Measurements from ENCODE around the gene MCRIP2. TPM values are rescaled to one million over a fixed set of nuclear protein-coding genes. Genes with fewer than 3 reads are reported as not detected.

The MCRIP2 gene
- total RNA-seq, 1 experiment from 2014 or later = 44.9 TPM

DNA sequence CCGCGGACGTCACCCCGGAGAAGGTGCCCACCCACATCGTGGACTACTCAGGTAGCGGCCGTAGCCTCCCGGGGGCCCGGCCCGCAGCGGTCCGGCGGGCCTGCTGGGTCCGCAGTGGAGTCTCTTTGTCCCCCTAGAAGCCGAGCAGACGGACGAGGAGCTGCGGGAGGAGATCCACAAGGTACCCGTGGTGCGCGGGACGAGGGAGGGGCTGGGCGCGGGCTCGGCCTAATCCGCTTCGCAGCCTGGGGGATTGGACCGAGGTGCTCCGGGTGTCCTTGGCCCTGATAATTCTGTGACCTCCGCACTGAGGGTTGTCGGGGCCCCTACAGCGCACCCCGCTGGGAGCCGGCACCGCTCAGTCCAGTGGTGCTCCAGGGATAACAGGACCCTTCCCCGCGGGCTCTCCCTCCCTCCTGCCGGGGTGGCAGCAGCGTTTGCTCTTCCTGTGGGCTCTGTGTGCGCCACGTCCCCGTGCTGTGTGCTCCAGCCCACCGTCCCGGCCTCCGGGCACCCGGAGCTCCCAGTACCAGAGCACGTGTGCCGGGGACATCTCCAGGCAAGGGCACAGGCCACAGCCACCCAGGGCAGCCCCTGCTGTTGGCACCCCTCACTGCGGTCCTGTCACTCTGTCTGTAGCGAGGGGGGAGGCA is 27.0 kb downstream of the MCRIP2 start:
- no peak for DNase-seq (ENCODE audit: low read depth)

DNA sequence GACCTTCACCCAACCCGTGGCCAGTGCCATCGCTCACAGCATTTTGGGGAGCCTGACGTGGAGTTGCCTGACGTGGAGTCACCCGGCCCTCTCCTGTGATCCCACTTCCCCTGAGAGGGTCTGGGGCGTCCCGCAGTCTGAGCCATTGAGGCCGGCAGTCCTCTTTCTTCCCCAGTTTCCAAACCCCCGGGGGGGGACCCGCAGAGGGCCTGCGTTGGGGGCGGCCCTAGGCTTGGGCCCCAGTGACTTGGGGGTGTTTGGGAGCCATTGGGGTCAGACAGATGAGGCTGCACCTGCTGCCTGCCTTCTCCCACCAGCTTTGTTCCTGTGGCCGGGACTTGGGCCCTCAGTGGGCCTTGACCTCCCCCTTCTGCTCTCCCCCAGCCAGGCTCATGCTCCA is 28.0 kb downstream of the MCRIP2 start:
- DNase-seq (ENCODE audit: low read depth) = no peak

DNA sequence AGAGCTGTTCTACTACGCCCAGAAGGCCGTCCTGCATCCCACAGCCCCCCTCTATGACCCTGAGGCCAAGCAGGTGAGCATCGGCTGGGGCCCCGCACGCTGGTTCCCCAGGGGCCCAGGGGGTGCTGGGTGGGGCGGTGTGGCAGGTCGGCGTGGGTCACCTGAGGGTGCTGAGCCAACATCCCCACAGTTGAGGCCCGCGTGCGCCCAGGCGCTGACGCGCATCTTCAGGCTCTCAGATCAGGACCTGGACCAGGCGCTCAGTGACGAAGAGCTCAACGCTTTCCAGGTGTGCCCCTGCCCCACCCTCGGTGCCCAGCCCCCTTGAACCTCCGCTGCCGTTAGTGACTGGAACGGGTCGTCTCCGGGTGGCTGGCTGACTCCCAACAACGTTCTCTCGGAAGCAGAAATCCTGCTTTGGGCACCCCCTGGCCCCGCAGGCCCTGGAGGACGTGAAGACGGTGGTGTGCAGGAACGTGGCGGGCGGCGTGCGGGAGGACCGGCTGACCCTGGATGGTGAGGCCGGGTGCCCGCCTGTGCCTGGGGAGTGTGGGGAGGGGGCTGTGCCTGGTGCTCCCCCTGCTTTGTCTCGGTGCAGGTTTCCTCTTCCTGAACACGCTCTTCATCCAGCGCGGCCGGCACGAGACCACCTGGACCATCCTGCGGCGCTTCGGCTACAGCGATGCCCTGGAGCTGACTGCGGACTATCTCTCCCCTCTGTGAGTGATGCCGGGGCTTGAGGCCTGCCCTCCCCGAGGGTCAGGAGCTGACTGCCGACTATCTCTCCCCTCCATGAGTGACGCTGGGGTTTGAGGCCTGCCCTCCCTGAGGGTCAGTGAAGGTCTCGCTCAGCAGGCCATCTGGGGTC is 29.1 kb downstream of the MCRIP2 start:
- DNase-seq (ENCODE audit: low read depth) = no peak

DNA sequence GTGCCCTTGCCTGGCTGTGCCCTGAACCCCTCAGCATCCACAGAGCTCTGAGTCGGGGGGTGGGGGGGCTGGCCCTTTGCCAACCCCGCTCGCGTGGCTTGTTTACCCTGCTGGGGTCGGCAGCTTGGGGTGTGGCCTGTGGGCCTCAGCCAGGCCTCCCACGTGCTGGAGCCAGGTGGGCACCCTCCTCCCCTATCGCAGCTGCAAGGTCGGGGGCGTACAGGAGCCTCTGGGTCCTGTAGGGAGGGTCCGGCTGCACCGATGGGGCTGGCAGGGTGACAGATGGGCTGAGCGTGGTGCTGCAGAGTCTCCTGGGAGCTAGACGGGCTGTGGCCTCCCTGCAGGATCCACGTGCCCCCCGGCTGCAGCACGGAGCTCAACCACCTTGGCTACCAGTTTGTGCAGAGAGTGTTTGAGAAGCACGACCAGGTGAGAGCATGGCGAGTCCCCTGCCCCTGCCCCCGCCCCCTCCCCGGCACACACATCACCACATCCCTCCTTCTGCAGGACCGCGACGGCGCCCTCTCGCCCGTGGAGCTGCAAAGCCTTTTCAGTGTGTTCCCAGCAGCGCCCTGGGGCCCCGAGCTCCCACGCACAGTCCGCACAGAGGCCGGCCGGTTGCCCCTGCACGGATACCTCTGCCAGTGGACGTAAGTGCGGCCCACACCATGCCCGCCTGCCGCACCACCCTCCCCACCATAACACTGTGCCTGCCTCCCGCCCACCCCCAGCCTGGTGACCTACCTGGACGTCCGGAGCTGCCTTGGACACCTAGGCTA is 29.9 kb downstream of the MCRIP2 start:
- no peak for DNase-seq (ENCODE audit: low read depth)

DNA sequence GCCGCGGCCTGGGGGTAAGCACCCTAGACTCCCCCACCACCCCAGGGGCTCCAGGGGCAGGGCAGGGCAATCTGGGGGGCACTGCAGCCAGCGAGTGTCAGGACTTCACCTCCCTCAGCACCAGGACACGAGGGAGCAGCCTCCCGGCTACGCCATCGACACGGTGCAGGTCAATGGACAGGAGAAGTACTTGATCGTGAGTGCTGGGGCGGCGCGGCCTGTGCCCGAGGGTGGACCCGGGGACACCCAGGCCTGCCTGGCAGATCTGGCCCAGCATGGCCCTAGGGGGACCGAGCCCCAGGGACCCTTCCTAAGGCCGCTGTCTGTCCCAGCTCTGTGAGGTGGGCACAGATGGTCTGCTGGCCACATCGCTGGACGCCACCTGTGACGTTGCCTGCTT is 30.7 kb downstream of the MCRIP2 start:
- no peak for DNase-seq (ENCODE audit: low read depth)

DNA sequence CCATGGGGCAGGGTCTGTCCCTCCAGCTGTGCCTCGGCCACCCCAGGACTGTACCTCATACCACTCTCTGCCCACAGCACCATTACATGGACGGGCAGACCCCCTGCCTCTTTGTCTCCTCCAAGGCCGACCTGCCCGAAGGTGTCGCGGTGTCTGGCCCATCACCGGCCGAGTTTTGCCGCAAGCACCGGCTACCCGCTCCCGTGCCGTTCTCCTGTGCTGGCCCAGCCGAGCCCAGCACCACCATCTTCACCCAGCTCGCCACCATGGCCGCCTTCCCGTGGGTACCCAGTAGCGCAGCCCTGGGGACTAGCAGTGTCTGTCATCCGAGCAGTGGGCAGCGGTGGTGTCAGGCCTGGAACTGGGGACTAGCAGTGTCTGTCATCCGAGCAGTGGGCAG is 31.2 kb downstream of the MCRIP2 start:
- DNase-seq (ENCODE audit: low read depth) = no peak

DNA sequence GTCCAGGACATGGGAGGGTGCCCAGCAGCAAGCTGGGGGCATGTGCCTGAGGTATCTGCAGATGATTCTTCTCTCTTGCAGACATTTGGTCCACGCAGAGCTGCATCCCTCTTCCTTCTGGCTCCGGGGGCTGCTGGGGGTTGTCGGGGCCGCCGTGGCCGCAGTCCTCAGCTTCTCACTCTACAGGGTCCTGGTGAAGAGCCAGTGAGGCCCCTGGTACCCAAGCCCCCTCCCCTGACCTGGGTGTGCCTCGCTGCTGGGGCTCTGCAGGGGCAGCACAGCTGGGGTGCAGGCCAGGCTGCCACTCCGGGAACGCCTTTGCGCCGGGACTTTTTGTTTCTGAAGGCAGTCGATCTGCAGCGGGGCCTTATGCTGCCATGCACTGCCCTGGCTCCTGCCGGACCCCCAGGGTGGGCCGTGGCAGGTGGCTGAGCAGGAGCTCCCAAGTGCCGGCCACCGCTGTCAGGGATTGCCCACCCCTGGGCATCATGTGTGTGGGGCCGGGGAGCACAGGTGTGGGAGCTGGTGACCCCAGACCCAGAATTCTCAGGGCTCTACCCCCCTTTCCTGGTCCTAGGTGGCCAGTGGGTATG is 31.9 kb downstream of the MCRIP2 start:
- DNase-seq (ENCODE audit: low read depth) = no peak

DNA sequence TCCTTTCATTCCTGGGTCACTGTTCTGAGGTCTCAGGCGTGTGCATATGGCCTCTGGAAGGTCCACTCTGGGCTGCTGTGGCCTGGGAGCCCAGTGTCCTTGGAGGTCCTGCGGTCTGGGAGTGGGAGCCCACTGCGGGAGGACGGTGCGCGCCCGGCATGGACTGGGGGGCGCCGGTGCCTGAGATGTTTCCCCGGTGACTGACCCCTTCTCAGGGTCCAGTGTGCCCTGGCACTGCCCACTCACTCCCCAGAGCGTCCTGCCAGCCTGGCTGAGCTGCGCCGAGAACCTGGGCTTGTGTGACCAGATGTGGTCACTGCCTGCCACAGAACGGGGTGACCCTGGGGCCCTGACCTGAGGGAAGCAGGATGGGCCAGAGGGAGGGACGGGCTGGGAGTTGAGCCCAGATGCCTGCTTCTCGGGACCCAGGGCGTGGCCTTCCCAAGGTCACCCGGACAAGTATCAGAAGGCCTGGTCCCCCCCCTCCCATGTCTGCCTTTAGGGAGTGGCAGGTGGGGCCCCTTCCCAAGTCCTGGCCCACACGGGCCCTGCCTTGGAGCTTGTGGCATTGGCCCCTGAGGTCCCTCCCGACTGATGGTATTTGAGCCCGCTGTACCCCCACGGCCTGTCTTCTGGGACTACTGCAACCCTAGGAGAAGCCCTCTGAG is 32.7 kb downstream of the MCRIP2 start:
- no peak for DNase-seq (ENCODE audit: low read depth)

DNA sequence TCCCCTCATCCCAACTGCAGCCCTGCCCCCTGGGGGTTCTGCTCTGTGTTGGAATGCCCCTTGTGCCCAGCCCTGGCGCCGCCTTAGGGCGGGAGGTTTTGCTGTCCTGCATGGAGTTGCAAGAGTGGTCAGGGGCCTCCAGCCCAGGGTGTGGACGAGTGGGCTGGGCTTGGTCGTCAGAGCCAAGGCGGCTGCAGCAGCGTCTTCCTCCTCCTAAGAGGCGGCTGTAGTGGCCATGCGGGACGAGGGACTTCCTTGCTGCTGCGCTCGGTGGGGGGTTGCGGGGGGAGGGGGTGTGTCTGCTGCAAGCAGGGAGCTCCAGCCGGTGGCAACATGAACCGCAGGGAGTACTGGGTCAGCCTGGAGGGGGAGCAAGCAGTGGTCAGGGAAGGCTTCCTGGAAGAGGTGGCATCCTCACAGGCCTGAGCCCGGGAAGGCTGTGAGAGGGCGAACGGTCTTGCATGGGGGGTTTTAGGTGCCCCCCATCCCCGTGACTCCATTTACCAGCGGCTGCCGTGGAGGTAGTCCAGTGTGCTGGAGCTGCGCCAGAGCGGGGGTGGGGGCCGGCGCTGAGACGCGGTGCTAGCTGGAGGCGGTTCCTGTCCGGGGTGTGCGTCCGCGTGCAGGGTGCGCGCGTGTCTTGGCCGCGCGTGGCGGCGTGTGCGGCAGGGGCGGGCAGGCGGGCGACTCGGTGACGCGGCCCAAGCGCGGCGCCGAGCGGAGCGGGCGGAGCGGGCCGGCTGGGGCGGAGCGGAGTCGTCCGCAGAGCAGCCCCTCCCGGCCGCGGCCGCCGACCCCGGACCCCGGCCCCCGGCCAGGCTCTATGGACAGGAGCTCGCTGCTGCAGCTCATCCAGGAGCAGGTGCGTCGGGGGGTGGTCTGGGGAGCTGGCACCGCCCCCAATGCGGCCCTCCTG is 33.6 kb downstream of the MCRIP2 start, which contains the start of gene RHBDL1:
Gene RHBDL1, plus strand, starts transcription at position 704 of the 916 bp plus-strand sequence. Its CDS starts 120 bp downstream, at position 824.
- DNase-seq (ENCODE audit: low read depth) = no peak

DNA sequence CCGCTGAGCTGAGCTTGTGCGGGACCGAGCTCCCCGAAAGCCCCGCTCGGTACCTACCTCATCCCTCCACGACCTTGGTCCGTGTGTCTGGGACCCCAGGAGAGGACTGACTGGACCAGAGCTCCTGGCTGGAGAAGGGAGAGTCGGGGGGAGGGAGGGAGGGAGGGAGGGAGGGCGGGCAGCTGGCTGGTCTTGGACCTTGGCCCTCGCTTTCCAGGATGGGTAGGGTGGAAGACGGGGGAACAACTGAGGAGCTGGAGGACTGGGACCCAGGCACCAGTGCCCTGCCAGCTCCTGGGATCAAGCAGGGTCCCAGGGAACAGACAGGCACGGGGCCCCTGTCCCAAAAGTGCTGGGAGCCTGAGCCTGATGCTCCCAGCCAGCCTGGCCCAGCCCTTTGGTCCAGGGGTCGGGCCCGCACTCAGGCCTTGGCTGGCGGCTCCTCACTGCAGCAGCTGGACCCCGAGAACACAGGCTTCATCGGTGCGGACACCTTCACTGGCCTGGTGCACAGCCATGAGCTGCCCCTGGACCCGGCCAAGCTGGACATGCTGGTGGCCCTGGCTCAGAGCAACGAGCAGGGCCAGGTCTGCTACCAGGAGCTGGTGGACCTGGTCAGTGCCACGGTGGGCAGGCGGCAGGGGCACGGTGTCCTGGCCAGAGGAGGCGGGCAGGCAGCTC is 34.4 kb downstream of the MCRIP2 start:
- no peak for DNase-seq (ENCODE audit: low read depth)

DNA sequence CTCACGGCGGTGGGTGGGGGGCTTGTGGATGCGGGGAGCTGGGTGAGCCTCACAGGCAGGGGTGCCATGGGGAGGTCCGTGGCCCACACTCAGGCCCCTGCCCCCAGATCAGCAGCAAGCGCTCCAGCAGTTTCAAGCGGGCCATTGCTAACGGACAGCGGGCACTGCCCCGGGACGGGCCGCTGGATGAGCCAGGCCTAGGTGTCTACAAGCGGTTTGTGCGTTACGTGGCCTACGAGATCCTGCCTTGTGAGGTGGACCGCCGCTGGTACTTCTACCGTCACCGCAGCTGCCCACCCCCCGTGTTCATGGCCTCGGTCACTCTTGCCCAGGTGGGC is 34.9 kb downstream of the MCRIP2 start:
- no peak for DNase-seq (ENCODE audit: low read depth)

DNA sequence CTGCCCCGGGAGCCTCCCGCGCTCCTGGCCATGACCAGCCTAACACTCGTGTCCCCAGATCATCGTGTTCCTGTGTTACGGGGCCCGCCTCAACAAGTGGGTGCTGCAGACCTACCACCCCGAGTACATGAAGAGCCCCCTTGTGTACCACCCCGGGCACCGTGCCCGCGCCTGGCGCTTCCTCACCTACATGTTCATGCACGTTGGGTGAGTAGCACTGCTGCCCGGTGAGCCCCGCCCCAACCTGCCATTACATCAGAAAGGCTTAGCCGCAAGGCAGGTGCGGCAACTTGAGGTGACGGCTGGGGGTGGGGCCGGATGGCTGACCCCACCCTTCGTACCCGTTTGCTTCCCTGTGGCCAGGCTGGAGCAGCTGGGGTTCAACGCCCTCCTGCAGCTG is 35.3 kb downstream of the MCRIP2 start:
- DNase-seq (ENCODE audit: low read depth) = no peak

DNA sequence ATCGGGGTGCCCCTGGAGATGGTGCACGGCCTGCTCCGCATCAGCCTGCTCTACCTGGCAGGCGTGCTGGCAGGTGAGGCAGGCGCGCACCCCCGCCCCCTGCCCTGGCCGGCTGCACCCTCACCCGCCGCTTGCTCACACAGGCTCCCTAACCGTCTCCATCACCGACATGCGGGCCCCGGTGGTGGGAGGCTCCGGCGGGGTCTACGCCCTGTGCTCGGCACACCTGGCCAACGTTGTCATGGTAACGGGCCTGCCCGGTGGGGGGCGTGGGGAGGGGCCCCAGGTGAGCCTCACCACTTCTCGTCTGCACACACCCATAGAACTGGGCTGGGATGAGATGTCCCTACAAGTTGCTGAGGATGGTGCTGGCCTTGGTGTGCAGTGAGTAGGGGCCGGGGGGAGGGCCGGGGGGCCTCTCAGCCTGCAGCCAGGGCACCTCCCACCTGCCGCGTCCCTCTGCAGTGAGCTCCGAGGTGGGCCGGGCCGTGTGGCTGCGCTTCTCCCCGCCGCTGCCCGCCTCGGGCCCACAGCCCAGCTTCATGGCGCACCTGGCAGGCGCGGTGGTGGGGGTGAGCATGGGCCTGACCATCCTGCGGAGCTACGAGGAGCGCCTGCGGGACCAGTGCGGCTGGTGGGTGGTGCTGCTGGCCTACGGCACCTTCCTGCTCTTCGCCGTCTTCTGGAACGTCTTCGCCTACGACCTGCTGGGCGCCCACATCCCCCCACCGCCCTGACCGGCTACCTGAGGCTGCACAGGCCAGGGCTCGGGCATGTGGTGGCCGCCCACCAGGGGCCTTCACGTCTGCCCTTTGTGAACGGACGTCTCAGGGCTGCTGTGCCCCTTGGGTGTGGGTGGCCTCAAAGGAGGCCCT is 35.9 kb downstream of the MCRIP2 start:
- DNase-seq (ENCODE audit: low read depth) = no peak

DNA sequence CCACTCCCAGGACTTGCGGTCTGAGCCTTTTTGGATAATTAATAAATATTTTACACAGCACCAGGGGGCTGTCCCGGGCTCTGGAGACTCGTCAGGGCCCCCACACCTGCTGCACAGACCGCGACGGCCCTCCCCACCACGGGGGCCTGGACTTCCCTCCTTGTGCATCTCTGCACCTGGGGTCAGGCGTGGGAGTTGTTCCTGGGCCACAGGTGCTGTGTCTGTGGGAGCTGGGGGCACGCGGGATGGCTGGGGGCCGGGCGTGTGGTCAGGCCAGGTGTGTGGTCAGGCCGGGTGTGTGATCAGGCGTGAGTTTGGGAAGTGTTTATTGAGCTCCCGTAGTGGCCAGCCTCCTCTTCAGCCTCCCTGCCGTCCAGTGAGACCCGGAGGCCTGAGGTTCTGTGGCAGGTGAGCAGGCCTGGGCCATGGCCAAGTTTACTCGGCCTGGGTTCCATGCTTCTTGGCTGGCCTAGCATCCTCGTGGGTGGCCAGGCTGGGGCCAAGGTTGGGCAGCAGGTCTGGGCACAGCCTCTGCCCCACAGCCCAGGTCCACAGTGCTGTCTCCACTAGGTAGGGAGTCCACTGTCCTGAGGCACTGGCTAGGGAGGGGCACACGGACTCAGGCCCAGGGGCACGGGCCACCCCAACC is 36.7 kb downstream of the MCRIP2 start:
- DNase-seq (ENCODE audit: low read depth) = no peak

DNA sequence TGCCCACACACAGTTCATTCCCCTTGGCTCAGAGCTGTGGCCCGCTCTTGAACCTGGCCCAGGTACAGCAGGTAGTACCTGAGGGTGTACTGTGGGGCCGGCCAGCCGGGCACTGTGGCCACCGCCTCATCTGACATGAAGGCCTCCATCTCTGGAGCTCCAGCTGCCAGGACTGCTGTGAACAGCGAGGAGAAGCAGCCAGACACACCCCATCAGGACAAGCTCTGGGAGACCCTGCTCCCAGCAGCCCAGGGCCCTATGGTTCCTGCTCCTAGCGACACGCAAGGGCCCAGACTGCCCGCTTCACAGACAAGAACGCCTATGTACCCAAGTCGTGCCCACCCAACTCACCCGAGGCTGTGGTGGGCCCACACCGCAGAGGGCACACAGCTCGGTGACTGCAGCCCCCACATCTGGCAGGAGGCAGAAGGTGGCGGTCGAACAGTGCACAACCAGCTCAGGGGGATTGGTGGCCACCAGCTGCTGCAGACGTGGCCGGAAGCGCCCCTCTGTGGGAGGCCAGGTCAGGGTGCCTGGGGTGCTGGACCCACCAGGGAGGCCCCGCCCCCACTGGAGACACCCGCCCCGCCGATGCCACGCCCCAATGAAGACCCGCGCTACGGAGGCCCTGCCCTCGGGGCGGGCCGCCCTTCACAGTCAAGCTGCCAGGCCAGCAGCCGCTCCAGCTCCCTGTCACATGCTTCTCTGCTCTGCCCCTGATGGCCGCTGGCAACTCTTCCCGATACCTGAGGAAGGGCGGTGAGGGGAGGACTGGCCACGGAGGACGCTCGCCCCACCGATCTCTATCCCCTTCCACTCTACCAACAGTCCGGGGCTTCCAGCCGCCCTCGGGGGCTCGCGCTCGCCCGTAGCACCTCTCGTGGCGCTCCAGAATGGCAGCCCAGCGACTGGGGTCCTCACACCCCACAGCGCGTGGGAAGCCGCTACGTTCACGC is 37.5 kb downstream of the MCRIP2 start:
- DNase-seq (ENCODE audit: low read depth) = peak; percentile 50

DNA sequence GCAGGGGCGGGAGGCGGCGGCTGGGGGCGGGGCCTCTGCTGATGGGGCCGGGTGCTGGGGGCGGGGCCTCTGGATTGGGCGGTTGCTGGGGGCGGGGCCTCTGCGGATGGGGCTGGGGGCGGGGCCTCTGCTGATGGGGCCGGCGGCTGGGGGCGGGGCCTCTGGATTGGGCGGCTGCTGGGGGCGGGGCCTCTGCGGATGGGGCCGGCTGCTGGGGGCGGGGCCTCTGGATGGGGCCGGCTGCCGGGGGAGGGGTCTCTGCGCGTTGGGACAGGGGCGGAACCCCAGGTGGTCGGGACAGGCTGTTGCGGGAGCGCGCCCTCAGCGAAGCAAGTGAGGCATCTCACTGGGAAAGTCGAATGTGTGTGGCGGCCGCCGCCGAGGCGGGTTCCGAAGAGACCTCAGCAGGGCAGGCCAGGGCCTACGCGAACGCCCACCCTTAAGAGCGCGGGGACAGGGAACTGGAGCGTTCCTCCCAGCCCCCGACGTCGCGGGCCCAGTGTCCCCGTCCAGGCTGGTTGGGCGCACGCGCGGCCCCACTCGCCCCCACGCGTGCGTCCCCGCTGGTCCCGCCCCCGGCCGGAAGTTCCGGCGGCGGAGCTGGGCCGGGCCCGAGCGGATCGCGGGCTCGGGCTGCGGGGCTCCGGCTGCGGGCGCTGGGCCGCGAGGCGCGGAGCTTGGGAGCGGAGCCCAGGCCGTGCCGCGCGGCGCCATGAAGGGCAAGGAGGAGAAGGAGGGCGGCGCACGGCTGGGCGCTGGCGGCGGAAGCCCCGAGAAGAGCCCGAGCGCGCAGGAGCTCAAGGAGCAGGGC is 38.4 kb downstream of the MCRIP2 start, which contains the start of gene STUB1:
Gene STUB1, plus strand, starts transcription at position 597 of the 811 bp plus-strand sequence. Its CDS starts 116 bp downstream, at position 713.
- peak; percentile 68 for DNase-seq (ENCODE audit: low read depth)
